ENCODE results near the gene ZBED4.
A peak's percentile ranks its signal among the peaks of the same experiment; 100 is the strongest.

Gene ZBED4

GRCh38 chr22:49877642-49878041, 24.0 kb downstream of the ZBED4 start:
- H3K4me3 ChIP-seq (ENCODE audit: low read depth, low read length) = no peak overlapping the region
- TF ChIP-seq, protein P1, sequence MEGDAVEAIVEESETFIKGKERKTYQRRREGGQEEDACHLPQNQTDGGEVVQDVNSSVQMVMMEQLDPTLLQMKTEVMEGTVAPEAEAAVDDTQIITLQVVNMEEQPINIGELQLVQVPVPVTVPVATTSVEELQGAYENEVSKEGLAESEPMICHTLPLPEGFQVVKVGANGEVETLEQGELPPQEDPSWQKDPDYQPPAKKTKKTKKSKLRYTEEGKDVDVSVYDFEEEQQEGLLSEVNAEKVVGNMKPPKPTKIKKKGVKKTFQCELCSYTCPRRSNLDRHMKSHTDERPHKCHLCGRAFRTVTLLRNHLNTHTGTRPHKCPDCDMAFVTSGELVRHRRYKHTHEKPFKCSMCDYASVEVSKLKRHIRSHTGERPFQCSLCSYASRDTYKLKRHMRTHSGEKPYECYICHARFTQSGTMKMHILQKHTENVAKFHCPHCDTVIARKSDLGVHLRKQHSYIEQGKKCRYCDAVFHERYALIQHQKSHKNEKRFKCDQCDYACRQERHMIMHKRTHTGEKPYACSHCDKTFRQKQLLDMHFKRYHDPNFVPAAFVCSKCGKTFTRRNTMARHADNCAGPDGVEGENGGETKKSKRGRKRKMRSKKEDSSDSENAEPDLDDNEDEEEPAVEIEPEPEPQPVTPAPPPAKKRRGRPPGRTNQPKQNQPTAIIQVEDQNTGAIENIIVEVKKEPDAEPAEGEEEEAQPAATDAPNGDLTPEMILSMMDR (IDR thresholded peaks at IDR 0.05; ENCODE audit: low read depth, low read length, missing control alignments) = no peak
- DNase-seq (ENCODE audit: low read depth) = no peak

DNA sequence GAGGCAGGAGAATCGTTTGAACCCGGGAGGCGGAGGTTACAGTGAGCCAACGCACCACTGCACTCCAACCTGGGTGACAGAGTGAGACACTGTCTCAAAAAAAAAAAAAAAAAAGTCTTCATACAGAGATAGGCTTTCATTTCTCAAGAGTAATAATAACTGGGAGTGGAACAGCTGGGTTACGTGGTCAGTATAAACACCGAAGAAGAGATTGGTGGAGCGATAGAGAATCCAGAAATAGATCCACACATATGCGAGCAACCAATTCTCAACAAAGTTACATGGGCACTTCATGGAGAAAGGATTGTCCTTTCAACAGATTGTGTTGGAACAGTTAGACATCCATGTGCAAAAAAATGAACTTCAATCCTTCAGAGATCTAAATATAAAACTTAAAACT, 24.6 kb downstream of the ZBED4 start:
- DNase-seq (ENCODE audit: low read depth) = no peak
- H3K4me3 ChIP-seq (ENCODE audit: low read depth, low read length) = no peak overlapping the region
- TF ChIP-seq, protein P1 (IDR thresholded peaks at IDR 0.05; ENCODE audit: low read depth, low read length, missing control alignments) = no peak

DNA sequence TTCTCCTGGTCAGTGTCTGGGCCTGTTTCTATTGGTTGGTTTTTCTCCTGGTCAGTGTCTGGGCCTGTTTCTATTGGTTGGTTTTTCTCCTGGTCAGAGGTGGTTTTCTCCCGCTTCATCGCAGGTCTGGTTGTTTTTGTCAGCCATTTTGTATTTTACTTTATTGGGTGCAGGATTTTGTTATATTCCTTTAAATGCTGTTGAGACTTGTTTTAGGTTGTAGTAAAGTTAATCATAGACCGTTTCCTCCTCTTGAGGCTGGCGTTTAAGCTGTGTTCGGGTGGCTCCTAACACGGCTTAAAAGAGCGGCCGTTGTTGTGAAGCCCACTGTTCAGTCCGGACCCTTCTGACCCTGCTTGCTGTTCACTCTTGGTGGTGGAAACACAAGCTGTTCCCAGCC, 26.2 kb downstream of the ZBED4 start:
- DNase-seq (ENCODE audit: low read depth) = no peak
- no peak overlapping the region for H3K4me3 ChIP-seq (ENCODE audit: low read depth, low read length)
- TF ChIP-seq, protein P1 (IDR thresholded peaks at IDR 0.05; ENCODE audit: low read depth, low read length, missing control alignments) = no peak

DNA sequence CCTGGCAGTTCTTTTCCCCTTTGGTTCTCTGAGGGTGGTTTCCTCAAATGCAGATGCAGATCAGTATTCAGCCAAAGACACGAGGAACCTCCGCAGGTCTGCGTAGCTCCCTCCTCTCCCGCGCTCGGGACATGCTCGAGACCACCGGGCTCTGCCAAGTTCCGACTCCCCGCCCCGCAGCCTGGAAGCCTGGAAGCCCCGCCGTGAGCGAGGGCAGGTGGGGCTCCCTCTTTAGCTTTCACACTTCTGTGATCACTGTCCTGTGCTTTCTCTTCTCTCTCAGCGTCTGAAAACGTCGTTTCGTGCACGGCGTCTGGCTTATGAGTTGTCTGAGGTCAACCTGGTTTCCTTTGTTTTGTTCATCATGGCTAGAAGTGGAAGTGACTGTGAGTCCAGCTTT, 26.6 kb downstream of the ZBED4 start:
- no peak for DNase-seq (ENCODE audit: low read depth)
- TF ChIP-seq, protein P1 (IDR thresholded peaks at IDR 0.05; ENCODE audit: low read depth, low read length, missing control alignments) = no peak
- no peak overlapping the region for H3K4me3 ChIP-seq (ENCODE audit: low read depth, low read length)

- H3K4me3 ChIP-seq (ENCODE audit: low read depth, low read length) = no peak overlapping the region
- TF ChIP-seq, protein P1 (IDR thresholded peaks at IDR 0.05; ENCODE audit: low read depth, low read length, missing control alignments) = no peak
- DNase-seq (ENCODE audit: low read depth) = peak; percentile 8
Measured at GRCh38 chr22:49881856-49882255, 28.2 kb downstream of the ZBED4 start.

DNA sequence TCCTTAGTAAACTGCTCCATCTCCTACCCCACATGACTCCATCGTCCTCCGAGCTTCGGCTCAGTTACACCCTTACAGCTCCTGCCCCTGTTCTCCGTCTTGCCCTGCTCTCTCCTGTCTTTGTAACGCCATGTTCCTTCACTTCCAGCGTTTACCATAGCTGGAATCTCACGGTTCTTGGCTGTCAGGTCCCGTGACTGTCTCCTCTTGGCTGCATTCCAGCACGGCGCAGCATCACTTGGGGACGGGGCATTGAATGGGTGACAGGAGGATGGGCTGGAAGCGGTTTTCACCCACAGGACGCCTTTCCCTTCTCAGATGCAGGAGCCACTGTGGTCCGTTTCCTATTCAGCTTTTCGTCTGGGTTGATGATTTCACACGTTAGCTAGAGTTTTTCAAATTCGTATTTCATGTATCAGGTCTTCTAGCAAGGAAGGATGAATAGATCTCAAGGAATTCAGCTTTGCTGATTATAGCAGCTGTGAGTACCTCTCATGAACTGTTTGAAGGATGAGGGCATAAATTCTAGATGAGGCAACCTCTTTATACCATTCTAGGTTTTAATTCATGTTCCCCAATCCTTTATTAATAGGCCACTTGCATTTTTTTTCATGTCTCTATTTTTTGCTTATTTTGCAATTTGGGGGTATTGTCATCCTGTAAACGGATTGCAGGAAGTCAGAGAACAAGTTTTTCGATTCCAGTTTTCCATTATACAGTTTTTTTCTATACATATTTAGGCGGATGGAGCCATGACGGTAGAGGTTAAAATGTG, 29.1 kb downstream of the ZBED4 start:
- no peak for DNase-seq (ENCODE audit: low read depth)
- no peak overlapping the region for H3K4me3 ChIP-seq (ENCODE audit: low read depth, low read length)
- TF ChIP-seq, protein P1 (IDR thresholded peaks at IDR 0.05; ENCODE audit: low read depth, low read length, missing control alignments) = no peak

DNA sequence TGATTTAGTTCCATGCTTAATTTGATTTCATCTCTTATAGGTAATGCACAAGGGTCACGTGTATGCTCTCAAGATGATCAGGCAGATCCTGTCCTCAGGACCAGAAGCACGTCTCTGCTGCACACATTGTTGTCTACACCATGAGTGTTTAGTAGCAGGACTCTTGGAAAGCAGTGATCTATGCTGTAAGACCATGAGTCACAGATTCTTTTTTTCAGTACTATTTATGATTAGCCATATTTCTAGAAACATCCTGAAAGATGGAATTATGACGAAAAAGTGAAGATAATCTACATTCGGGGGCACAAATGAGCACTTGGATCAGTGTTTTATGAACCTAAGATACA, 29.6 kb downstream of the ZBED4 start:
- TF ChIP-seq, protein P1 (IDR thresholded peaks at IDR 0.05; ENCODE audit: low read depth, low read length, missing control alignments) = no peak
- no peak for DNase-seq (ENCODE audit: low read depth)
- no peak overlapping the region for H3K4me3 ChIP-seq (ENCODE audit: low read depth, low read length)
